22Rv1 (cell line): ENCODE measurements around the gene VEZT.

ENCODE experiments used
- ZFX ChIP-seq: fragments of 450-650 bp; IDR thresholded peaks from 2 replicates; pipeline ENCODE4 v1.6.1; 2017; ENCODE audit warnings: antibody characterized with exemption, borderline replicate concordance
- TF ChIP-seq, protein P1 (sequence below): fragments of 450-650 bp; IDR thresholded peaks from 2 replicates; pipeline ENCODE4 v1.5.1; 2017; ENCODE audit warnings: mild to moderate bottlenecking

DNA sequence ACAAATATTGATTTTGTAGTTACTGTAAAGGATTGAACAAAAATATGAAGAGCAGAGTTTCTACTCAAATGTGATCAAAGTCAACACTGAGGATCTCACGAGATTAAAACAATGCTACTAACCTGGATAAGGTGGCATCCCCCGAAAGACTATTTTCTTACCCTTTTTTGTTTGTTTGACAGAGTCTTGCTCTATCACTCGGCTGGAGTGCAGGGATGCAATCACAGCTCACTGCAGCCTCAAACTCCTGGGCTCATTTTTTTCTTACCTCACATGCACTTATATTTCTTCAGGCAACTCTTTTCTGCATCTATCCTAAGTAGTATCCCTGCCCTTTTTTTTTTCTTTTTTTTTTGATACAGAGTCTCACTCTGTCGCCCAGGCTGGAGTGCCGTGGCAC is 109.2 kb downstream of the VEZT start:
- TF ChIP-seq, protein P1, sequence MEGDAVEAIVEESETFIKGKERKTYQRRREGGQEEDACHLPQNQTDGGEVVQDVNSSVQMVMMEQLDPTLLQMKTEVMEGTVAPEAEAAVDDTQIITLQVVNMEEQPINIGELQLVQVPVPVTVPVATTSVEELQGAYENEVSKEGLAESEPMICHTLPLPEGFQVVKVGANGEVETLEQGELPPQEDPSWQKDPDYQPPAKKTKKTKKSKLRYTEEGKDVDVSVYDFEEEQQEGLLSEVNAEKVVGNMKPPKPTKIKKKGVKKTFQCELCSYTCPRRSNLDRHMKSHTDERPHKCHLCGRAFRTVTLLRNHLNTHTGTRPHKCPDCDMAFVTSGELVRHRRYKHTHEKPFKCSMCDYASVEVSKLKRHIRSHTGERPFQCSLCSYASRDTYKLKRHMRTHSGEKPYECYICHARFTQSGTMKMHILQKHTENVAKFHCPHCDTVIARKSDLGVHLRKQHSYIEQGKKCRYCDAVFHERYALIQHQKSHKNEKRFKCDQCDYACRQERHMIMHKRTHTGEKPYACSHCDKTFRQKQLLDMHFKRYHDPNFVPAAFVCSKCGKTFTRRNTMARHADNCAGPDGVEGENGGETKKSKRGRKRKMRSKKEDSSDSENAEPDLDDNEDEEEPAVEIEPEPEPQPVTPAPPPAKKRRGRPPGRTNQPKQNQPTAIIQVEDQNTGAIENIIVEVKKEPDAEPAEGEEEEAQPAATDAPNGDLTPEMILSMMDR = no peak
- no peak for TF ChIP-seq ZFX
